GM18870 (cell line): ENCODE data around the gene FTO.
"Not testable (repeated sequence)": the region's sequence is repeated elsewhere in the genome, so short reads cannot be mapped to it uniquely, and the experiment has no call there.

Experiments used
- ATAC-seq: cut with Tn5 transposase; IDR thresholded peaks from one replicate; pipeline ENCODE4 v1.9.1; 2021; ENCODE audit warnings: moderate library complexity; ENCODE audit not compliant: unreplicated experiment

Gene FTO

DNA sequence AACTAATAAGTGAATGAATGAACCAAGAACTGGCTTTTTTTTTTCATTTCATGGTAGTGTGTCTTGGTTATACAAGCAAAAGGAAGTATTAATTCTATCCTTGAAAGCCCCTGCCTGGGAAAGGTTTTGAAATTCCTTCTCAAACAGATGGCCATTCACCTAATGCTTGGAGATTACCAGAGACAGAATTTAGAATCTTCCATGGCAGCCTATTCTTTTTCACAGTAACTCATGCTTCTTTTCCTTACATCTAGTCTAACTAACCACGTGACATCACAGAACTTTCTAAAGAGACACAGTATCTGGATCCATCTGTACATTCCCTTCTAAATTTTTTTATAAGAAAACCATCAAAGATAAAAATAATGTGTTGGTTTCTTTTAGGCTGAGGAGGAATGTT is 151.6 kb downstream of the FTO start:
- no peak for ATAC-seq

DNA sequence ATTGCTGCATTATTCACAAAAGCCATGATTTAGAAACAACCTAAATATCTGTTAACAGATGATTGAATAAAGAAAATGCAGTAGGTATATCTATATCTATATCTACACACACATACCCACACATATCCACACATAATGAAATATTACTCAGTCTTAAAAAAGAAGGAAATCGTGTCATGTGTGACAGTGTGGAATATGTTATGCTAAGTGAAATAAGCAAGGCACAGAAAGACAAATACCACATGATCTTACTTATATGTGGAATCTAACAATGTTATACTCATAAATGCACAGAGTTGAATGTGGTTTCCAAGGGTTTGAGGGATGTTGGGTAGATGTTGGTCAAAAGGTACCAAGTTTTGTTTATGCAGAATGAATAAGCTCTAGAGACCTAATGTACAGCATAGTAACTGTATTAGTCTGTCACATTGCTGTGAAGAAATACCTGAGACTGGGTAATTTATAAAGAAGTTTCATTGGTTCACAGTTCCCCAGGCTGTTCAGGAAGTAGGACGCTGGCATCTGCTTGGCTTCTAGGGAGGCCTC is 156.1 kb downstream of the FTO start:
- ATAC-seq, result no peak

GRCh38 chr16:53863861-53864260 is 159.9 kb downstream of the FTO start:
- ATAC-seq, result no peak

GRCh38 chr16:53864819-53865493 is 161.0 kb downstream of the FTO start:
- no peak for ATAC-seq

DNA sequence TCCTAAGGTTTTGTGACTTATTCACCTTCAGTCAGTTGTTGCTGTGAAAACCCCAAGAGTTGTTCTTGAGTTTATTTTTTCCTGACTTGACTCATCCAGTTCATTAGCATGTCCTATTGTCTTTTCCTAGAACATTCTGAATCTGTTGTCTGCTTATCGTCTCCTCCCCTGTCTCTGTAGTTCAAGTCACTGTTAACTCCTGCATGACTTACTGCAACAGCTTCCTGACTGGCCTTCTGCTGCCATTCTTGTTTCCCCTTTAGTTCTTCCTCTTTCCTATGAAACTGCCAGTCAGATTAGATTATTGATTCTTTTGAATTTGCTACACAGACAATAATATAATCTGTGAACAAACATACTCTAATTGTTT is 161.5 kb downstream of the FTO start:
- ATAC-seq, result peak; percentile 69

GRCh38 chr16:53866520-53866919 is 162.6 kb downstream of the FTO start:
- no peak for ATAC-seq

DNA sequence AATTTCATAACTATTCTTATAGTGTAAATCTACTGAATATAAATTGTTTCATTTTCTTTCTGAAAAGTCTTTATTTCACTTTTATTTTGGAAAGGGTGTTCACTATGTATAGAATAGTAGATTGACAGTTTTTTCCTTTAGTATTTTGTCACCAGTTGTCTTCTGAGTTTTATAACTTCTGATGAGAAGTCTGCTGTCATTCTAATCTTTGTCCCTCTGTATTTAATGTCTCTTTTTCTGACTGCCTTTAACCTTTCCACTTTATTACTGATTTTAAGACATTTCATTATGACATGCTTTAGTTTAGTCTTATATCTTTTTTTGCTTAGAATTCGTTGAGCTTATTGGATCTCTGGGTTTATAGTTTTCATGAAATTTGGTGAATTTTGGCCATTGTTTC is 166.9 kb downstream of the FTO start:
- no peak for ATAC-seq

- no peak for ATAC-seq
Measured at GRCh38 chr16:53872248-53873221, 168.6 kb downstream of the FTO start.

DNA sequence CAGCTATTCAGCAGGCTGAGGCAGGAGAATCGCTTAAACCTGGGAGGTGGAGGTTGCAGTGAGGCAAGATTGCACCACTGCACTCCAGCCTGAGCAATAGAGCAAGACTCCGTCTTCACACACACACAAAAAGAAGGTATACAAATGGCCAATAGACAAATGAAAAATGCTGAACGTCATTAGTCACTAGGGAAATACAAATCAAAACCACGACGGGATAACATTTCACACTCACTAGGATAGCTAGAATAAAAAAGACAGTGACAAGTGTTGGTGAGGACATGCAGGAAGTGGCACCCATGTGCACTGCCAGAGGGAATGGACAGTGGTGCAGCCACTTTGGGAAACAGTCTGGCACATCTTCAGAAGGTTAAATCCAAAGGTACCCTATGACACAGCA is 172.9 kb downstream of the FTO start:
- no peak for ATAC-seq

- no peak for ATAC-seq
Measured at GRCh38 chr16:53878216-53878615, 174.3 kb downstream of the FTO start.

- ATAC-seq, result no peak
Measured at GRCh38 chr16:53881371-53881770, 177.4 kb downstream of the FTO start.

GRCh38 chr16:53882310-53882709 is 178.4 kb downstream of the FTO start:
- no peak for ATAC-seq

- no peak for ATAC-seq
Measured at GRCh38 chr16:53884748-53885147, 180.8 kb downstream of the FTO start.

DNA sequence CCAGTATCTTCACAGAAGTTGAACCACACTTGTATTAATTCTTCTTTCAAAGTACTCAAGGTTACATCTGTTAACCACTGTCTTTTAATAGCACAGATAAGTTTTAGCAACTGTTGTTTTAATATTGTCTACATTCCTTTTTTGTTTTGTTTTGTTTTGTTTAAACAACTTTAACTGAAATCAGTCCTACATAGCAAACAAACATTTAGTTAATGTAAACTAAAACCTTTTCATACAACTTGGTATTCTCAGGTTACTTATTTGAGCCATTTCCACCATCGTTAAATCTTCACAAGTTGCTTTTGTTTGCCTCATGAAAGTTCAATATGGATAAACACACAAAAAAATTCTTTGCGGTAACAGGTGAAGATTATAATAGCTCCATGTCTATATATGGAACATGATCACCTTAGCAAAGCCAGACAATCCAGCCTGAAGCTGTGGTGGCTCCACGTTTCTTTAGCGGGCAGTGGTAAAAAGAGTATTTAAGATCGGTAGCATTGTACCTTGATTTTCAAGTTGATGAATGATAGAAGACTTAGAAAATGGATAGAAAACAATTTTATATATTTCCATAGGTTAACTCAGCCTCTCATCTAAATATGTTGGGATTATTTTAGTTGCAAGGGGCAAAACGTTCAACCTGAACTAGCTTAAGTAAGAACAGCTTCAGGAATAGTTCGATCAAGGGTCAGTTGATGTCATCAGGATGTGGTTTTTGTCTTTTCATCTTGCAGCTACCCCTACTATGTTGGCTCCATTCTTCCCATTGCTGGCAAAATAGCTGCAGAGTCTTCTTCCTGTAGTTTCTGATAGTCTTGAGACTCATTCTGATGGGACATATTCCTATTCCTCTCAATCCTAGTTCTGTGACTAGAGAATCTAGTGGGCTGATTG is 182.8 kb downstream of the FTO start:
- no peak for ATAC-seq

DNA sequence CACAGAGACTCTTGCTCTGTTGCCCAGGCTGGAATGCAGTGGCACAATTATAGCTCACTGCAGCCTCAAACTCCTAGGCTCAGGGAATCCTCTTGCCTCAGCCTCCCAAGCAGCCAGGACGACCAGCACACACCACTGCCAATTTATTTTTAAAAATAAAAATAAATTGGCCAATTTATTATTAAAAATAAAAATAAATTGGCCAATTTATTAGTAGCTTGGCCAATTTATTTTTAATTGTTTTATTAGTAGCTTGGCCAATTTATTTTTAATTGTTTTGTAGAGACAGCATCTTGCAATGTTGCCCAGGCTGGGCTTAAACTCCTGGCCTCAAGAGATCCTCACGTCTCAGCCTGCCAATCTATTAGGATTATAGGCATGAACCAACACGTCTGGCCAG is 184.3 kb downstream of the FTO start:
- no peak for ATAC-seq

GRCh38 chr16:53890877-53891276 is 186.9 kb downstream of the FTO start:
- not testable (repeated sequence) for ATAC-seq

DNA sequence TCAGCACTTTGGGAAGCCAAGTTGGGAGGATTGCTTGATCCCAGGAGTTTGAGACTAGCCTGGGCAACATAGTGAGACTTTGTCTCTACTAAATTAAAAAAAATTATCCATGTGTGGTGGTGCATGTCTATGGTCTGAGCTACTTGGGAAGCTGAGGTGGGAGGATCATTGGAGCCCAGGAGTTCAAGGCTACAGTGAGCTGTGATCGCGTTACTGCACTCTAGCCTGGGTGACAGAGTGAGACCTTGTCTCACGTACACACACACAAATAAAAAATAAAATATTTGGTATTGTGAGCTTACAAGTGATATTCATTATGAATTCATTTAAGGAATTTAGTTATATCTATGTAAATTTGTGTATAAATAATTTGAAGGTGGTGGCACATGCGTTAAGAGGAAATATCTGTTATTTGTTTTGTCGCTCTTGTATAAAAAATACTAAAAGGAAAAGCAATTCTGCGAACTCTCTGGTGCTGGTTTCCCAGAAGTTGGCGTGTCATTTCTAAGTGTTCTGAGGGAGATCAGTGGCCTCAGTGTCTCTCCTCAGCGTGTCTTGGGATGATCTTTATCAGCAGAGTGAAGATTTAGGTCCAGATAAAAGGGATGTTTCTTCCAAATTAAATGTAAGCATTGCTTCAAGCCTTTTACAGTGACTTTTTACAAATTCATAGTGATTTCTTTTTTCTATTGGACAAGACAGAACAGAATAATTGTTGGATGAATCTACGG is 187.6 kb downstream of the FTO start:
- ATAC-seq, result no peak

DNA sequence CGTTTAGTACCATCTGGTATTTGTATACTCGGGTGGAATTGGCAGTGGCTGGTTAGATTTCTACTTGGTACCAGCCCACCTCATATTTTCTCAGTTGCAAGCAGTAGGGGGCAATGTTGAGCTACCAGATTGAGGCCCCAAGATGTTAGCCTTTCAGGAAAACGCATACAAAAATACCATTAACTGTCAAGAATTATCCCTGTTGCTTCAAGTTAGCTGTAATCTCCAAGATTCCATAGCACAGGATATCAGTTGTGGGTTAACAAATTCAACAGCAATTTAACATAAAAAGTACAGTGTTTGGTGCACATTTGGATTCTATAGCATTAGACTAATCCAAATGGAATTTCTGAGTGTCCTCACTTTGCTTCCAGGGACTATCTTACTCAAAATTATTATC is 188.2 kb downstream of the FTO start:
- no peak for ATAC-seq

GRCh38 chr16:53893731-53894435 is 189.9 kb downstream of the FTO start:
- ATAC-seq, result no peak

GRCh38 chr16:53894686-53895085 is 190.7 kb downstream of the FTO start:
- no peak for ATAC-seq
